Mesenteric fat pad (tissue), 1 donor: ENCODE results near the gene VDR. TPM values are rescaled to one million over a fixed set of nuclear protein-coding genes. Genes with fewer than 3 reads are reported as not detected.

Experiments used
- DNase-seq: peaks from one replicate; pipeline ENCODE4 v3.0.0-alpha.2; 2020; ENCODE audit warnings: low spot score
- total RNA-seq: library from RNA; stranded (reverse); fragmentation: NEBNext Ultra II Directional; extraction: Animal tissue kit (Norgen Biotek cat#: 25700); gene quantifications from one replicate; pipeline ENCODE4 v1.2.1, GENCODE V29; 2021
- donor health status: DM: yes; HTN: yes; CAD: no.

Gene VDR
- total RNA-seq, 1 donor from 2014 or later, result 9.8 TPM

DNA sequence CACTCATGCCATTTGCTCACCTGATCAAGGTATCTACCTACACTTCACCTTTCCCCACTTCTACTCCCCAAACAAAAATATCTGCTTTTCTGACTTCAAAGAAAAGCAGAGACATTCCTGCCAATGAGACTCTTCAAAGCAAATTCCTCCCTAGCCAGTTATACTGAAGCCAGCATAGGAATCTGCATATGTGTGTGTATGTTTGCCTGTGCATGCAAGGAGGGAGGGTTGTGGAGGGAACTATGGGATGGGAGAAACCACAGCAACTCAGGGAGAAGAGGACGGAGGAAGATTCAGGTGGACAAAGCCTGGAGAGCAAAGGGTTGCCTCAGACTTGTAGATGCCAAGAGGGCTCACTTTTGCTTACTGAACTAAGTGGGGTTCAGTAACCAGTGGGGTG, 26.4 kb upstream of the VDR start:
- DNase-seq, result no peak

DNA sequence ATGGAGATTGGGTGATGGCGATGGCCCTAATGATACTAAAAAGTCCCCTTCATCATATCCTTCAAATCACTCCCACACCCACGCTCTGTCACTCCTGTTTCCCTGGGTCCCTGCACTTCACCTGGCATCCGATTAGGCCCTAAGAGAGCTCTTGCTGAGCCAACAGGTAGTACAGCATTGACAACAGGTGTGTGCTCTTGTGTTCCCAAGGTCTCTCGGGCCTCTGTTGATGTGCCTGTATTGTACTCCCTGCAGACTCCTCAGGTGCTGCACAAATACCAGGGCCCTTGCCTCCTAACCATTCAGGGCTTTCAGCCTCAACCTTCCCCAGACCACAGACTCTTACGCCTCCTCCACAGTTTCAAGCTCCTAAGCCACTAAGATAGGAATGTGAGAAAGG, 25.8 kb upstream of the VDR start:
- DNase-seq, result no peak

DNA sequence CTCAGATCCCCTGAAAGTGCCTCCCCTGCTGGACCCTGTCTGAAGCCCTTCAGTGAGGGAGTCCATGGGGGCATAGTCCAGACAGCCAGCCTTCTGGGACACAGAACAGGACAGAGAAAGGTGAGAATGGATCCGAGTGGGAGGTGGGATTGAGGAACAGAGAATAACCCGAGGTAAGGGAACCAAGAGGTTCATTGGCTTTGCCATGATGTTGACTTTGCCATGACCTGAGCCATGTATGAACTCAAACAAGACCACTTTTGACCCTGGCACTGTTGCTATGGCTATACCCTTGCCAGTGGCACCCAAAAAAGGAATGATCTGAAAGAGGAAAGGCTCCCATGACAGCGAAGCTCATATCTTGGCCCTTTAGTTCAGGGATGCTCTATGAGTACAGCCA, 22.6 kb upstream of the VDR start:
- DNase-seq, result no peak

DNA sequence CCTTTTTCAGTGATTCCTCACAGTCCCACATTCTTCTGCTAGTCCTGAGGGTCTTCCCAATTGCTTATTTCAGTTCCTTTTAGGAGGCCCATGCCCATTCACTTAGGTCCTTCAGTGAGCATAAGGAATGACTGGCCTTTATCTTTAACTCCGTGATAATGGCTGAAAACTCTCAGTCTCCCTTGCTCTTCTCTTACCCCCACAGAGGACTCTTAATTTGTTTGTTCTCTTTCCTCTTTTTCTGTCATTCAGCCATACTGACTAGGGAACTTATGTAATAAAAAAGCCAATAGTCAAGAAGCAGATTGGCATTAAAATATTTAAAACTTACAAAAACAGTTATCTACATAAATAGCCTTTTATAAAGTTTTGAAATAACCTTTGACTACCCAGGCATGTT, 17.1 kb upstream of the VDR start:
- no peak for DNase-seq

DNA sequence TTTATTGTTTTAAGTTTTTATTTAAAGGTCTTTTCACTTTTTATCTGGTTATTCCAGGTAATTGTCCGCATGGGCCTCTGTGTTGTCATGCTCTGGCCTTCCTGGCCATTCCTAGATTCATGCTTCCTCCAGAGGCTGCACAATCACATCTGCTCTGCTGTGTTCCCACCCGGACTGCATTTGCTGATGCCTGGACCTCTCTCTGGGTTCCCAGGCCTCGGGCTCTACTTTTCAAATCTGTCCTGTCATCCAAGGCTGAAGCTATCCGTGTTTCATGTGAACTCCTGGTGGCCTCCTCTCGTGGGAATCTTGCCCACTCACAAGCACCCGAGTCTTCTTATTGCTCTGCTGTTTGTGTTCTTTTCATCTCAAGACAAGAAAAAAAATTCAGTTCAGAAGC, 16.1 kb upstream of the VDR start:
- no peak for DNase-seq

DNA sequence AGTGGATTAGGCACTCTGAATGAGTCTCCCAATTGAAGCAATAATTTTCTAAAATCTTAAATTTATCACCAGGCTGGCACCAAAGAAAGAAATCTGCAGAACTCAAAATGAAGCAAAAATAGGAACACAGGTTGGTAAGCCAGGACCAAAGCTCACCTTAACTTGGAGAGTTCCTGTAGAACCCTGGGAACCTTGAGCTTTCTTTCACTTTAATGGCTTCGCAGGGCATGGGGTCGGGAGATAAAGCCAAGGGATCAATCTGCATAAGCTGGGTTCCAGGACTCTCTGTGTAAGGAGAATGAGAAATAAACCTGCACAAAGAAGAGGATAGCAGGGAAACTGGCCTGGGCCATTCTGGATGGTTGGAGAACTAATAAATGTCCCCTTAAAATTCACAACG, 8.3 kb upstream of the VDR start:
- DNase-seq, result no peak

DNA sequence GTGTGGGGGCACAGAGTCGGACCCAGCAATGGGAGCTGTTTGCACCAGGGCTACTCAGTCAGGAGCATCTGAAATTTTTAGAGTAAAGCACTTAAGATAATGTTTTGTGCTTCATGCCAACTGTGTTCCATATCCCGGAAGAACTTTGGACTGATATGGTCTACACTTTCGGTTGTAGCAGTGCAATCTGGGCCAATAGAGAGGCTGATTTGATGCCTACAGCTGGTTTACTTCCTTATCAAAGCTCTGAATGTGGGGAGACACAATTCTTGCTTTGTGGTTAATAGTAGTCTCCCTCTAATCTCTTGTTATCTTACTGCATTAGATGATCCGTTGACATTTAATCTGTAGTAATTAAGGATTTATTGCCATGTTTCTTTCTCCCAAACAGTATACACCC, 7.8 kb upstream of the VDR start:
- DNase-seq, result no peak

DNA sequence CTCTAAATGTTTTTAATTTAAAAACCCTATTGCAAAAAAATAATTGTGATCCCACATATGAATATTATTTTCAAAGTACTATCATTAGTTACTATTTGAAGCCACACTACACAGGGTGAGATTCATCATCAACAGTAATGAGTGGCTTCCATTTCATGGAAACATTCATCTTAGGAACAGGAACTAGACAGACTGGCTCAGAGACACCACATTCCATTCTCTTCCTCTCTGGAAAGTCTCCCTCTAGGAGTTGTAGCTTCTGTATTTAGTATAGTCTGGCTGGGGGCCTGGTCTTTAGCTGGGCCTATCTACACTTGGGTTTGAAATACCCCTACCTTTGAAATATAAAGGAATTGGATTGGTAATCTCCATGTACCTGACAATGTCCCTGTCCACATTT, 6.2 kb upstream of the VDR start:
- no peak for DNase-seq

DNA sequence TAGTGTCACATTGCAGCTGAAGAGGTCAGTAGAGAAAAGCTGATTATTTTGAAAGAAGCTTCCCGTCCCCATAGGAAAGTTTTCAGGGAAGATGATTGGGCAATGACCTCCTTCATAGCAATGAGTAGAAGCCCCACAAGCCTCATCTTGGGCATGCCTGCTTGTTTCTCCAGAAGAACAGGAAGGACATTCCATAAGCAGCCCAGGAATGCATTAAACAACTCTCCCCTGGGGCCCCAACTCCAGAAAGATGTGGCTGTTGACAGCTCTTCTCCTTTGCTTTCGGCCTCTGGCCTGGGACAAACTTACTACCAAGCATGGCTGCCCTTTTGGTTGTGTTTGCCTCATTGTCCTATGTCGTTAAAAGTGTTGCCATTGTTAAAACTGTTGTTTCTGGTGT, 5.7 kb upstream of the VDR start:
- no peak for DNase-seq

DNA sequence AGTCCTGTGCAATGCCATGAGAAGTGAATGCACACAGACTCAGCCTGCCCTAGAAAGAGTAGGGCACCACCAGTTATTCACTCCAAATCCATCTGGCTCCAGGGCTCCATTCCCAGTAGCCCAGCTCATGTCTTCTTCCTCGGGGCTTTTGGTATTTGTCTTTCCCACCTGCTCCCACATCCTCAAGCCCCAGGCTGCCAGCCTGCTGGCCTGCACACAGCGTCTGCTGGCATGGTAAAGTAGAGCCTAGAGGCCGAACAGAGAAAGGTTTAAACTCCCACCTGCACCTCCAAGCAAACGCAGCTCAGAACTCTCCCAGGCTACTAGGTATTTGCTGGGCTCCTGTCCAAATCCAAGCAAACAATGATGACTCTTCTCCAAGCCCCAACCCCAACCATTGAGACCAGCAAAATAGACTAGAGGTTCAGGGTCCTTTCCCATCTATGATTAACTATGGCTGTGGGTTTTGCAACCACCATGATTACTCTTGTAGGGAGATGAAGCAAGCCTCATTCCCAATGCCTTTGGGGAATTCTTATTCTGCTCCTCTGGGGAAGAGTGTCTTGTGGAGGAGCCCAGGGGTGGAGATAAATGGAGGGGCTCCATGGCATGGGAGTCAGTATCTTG, 5.2 kb upstream of the VDR start:
- DNase-seq, result no peak

DNA sequence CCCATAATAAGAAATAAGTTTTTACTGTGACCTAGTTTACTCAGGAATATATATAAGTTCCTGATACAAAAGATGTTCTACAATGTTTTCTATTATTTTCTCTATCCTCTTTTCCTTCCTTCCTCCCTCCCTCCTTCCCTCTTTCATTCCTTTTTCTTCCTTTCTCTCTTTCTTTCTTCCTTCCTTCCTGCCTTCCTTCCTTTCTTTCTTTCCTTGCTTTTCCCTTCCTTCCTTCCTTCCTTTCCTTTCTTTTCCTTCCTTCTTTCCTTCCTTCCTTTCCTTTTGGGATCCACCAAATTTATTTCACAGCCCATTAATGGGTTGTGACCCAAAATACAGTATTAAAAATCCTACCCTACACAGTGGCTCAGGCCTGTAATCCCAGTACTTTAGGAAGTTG, 3.9 kb upstream of the VDR start:
- no peak for DNase-seq

DNA sequence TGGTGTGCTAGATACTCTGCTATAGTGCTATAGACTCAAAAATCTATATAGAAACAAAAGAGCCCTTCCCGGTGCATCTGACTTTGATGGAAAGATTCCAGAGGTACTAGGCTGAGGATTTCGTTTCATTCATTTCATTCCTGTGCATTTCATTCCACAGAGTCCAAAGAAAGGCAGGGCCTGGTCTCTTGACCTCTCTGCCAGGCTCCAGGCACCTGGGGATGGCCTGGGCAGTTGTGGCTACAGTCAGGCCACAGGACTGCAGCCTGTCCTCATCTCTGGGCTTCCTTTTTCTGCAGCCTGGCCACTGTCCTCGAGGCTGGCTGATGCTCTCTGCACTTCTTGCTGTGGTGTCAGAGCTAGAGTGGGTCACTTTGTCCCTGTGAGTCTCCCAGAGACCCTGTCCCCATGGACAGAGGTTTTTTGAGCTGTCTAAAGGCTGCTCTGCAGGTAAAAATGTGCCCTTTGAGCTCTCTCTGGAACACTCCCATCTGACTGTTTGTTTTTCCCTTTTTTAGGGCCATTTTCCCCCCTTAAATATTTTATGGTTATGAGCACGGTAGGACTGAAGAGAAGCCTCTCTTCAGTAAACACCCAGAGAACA, 3.2 kb upstream of the VDR start:
- no peak for DNase-seq

DNA sequence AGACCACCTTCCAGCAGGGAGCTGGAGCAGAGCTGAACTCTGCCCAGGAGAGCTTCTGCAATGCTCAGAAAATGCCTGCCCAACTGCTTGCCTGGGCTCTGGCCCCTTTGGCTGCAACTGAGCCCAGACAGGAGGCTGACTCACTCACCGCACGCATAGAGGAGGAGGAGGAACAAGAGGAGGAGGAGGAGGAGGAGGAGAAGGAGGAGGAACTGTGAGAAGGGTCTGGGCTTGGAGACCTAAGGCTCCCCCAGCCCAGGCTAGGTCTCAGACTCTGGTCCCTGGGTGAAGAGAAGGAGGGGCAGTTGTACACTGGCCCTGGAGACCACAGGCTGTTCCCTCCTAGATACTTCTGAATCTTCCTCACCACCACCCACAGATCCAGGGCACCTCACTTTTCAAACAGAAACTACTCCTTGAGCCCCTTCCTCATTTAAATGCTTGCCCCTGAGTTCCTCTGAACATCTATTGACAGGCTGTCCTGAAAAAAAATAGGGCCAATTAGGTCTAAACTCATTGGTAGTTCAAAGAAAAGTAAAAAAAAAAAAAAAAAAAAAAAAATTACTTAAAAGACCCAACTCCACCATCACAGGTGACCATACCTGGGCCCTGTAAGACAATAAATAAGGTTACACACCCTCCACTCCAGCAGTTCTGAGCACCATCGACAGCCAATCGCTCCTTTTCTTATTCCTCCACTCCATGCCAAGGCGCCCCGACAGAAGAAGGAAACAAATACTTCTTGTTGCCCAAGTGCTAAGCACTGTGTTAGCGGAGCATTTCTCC, 674 bp downstream of the VDR start:
- DNase-seq, result no peak

DNA sequence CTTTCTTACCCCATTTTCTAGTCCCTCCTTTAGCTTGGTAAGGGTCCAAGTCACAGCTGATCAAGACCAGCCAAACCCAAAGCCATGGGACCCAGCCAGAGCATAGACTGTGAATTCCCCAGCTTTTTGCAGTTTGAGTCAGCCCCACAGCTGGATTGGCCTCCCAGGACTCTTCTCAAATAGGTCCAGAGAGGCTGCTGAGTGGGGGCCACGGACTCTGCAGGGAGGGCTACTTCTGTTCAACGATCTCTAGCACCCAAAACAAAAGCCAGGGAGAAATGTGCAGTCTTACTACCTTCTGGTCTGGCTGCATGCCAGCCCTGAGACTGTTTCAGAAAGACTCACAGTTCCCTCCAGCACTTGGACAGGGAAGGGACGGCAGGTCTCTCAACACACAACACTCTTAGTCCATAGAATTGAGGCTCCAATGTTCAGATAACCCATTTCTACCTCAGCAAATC, 1.6 kb downstream of the VDR start:
- no peak for DNase-seq

DNA sequence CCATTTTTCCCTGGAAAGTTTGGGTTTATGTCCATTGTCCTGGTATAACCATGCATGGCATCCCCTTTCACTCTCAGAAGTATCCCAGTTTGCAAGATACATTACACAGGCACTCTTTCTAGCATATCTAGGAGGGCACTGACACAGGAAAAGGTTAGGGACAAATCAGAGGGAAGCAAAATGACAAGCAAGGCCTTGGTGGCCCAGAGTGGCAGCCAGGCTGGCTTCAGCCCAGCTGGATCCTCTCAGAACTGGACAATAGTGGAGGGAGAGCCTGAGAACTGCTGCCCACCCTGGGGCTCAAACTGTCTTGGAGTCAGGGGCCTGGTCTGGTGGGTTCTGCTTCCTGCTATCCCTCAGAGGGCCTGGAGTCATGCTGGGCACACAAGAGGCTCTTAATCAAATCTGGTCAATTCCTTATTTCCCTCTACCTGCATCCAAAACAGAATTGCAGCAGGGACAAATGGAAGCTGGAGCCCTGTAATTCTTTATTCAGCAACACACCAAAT, 2.6 kb downstream of the VDR start:
- DNase-seq, result no peak

DNA sequence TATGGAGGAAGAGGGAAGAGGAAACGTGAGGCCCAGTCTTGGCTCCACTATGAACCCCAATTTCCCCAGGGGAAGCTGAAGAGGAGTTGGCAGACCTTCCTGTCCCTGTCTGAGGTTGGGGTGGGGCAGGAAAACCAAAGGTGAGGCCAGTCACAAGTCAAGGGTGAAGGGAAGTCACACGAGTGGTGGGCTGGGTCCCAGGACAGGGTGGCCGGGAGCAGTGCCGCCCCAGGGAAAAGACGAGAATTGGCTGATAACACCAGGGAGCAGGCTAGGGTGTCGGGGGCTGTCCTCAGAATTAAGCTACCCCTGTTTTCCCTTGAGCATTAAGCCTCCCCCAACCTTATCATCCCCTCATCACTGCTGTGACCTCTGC, 3.1 kb downstream of the VDR start:
- DNase-seq, result no peak

DNA sequence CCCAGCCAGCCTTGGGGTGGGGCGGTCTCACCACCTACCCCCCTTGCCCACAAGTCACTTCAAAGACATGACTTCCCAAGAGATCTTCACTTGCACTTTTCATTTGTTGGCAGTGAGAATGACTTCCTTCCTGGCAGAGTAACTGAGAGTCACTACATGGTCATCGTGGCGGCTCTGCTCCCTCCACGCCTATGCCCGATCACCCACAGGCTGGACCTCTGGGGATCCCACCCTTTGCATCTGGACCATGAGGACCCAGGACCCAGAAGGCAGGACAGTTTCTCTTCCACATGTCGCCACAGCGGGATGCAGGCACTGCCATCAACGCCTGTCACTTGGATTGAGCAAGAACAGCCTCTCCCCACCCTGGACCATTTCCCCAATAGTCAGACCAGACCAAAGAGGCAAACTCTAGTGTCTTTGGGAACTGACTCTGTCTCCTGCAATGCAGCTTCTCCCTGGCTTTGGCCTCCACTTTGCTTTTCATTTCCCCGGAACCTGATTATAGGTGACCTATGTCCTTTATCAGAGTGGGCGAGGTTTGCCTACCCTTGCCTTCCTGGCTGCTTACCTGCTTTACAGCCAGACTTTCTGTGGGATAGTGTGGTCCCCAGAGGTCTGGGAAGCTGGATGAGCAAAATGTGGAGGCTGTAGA, 3.6 kb downstream of the VDR start:
- DNase-seq, result no peak

DNA sequence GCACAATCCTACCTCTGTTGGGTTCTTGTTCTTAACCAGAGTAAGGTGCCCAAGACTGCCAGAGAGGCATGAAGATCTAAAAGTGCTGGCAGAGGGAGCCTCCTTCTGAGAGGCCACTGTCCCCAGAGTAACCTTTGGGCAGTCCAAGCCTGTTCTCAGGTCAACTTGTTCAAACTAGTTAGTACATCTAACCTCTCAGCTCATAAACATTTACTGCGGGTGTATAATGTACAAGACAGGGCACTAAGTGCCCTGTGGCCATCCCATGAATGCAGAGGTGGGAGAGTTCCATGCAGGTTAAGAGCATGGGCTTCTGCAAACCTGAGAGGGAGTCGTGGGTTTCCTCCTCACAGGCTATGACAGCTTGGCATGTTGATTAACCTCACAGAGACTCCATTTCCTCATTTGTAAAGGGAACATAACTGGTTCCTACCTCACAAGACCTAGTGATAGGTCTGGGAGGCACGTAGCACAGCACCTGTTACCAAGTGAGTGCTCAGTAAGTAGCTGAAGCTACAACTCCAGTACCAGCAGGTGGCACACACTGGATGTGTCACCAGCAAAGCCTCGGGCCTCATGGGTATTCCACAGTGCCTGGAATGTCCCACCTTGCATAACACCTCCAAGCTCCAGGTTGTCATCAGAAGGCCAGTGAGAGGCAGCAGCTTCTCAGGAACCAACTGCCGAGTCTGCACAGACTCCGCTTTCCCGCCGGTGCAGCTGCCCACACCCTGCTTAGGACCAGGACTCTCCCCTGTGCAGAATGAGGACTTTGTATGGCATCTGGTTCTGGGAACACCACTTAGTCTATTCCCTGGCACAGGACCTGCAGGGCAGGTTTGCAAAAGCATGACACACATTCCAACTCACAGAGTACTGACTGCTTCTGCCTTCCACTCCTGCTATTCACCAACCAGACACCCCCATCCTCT, 4.4 kb downstream of the VDR start:
- DNase-seq, result no peak

DNA sequence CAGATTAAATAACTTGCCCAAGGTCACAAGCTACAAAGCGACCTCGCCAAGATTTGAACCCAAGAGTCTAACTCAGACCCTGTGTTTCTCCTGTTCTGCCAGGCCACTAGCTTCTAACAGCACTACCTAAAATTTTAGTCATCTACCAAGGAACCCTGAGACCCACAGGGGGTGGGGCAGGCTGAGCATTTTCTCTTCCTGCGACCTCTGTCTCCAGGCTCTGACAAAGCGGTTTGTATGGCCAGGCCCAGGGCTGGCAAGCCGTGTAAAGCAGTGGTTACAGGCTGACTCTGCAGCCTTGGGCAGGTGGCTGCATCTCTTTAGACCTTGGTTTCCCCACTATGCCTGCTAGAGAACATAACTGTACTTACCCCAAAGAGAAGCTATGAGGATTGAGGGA, 5.3 kb downstream of the VDR start:
- DNase-seq, result no peak

DNA sequence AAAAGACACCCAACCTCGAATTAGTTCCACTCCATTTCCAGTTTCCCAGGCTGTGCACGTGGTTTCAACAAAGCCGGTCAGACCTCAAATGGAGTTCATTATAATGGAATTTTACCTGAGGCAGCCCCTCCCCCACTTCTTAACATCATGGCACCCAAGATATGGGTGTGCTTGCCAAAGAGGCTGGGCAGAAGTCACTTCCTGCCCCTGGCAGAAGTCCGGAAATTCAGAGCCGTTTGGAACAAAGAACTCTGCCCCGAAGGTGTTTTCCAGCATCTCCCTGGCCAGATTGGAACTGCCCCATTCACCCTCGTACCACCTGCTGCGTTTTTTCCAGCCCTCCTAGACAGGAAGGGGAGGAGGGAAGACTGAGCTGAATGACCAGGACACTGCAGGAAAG, 8.2 kb downstream of the VDR start:
- DNase-seq, result no peak

DNA sequence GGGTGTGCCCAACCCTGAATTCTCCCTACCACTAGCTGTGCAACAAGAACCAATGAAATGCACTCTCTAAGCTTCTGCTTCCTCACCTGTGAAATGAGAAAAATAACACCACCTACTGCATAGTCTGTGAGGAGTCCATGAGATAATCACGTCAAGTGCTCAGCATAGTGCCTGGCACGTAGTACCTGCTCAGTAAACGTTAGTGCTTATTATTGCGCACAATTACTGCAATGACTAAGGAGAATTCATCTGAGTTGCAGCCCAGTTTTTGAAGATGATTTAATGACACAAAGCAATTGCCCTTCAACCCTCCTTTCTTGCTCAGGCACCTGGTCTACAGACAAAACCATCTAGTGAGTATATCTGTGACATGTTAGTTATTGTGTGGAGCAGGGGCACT, 8.8 kb downstream of the VDR start:
- no peak for DNase-seq
